Spleen (tissue), 7 donors: ENCODE results near the gene MAPT.

Experiments
- CTCF ChIP-seq, 11 experiments: fragments of 200-600 bp in 7 of 11; fragments of 450-650 bp in 4 of 11; sonication (generic) in 4 of 11; IDR thresholded peaks in 8 of 11; conservative IDR thresholded peaks in 3 of 11; 1 replicate in 7 of 11; 2 replicates in 4 of 11; pipeline versions ENCODE4 v1.4.0 to v1.8.0; 2016 to 2021; ENCODE audit warnings: antibody characterized with exemption in 11 of 11, inconsistent platforms in 4 of 11, mild to moderate bottlenecking in 1 of 11
- POLR2A ChIP-seq, 3 donors: fragments of 450-650 bp; IDR thresholded peaks; one replicate each; pipeline ENCODE4 v1.5.1; 2017; ENCODE audit warnings: antibody characterized with exemption in 3 of 3, mild to moderate bottlenecking in 1 of 3
- donor health status: DM: no; HTN: no; CAD: no; lungs with moderate emphysema.
- donor health status: DM: no; HTN: no; CAD: no.
- donor health status: DM: no; HTN: no; CAD: no.

- TF ChIP-seq CTCF (IDR thresholded peaks at IDR 0.05 in 8 of 11, conservative IDR thresholded peaks at IDR 0.05 in 3 of 11) (no peak), POLR2A (IDR thresholded peaks at IDR 0.05) (no peak)
Observed at GRCh38 chr17:45868276-45868675, 26.1 kb upstream of the MAPT start.
